Stimulated activated CD4-positive, alpha-beta T cell treated with anti-CD3 and anti-CD28 coated beads, Interleukin-12 subunit alpha, Interleukin-12 subunit beta, amount 100 ng/mL, for 24 hours (primary cell): Measurements from ENCODE around the gene ADGRL2.

Experiments
- DNase-seq, 2 experiments: peaks; one replicate each; pipeline ENCODE4 v3.0.0-alpha.2; 2020; ENCODE audit warnings: low read depth in 2 of 2

The ADGRL2 gene

DNA sequence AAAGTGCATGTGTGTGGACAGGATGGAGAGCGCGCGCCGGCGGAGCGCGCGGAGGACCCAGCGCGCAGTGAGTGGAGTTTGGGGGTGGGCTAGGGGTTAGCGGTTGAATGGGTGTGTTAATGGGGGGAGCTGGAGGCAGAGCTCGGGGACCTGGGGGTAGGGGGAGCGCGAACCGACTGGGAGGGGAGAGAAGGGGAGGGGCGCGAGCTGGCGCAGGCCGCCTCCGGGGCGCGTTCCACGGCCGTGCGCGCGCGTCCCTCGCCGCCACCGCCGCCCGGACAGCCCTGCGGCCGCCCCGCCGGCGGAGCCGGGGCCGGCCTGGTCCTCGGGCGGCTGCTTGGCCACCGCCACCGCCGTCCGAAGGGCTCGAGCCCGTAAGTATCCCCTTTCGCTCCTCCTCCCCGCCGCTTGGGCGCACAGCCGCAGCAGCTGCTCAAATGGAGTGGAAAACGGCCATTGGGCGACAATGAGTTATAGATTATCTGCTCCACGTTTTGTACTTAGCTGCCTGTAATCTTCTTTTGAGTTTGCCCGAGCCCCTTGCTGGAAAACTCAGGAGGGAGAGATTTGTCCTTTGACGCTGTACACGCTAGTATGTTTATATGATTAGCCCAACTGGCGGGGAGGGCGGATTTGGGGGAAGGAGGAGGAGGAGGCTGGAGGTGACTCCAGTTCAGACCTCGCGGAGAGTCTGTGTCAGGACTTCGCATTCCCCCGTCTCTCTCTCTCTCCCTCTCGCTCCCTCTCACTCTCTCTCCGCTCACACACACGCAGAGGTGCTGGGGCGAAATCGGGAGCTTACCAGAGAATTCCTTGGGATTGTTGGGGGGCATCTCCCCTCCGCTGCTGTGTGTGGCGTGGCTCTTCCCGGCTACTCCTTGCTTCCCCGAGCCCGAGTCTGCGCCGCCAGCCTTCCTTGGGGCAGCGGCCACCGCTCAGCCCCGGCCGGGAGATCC is at the start of gene ADGRL2:
Gene ADGRL2, plus strand, starts transcription at position 240 of the 956 bp plus-strand sequence. CDS start 36,051 bp downstream, outside the sequence.
- DNase-seq: no peak

DNA sequence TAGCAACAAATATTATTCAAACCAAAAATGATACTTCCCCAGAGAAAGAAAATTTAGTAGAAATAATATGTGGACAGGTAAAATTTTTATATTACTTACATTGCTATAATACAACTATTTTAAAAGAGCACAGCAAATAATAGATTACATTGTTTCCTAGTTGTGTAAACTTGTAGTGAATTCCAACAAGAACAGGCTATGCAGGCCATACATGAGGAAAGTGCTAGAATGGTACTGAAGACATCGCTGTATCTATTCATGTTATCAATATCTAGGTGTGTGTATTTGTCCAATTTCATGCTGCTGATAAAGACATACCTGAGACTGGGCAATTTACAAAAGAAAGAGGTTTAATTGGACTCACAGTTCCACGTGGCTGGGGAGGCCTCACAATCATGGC is 47.9 kb upstream of the ADGRL2 start:
- DNase-seq: no peak

DNA sequence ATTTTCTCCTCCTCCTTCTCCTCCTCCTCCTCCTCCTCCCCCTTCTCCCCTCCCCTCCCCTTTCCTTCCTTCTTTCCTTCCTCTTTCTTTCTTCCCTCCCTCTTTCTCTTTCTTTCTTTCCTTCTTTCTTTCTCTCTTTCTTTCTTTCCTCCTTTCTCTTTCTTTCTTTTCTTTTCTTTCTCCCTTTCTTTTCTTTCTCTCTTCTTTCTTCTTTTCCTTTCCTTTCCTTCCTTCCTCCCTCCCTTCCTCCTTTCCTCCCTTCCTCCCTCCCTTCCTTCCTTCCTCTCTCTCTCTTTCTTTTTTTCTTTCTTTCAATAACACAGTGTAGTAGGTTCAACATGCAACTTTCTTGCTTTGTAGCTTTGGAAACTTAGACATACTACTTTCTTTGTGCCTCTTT is 46.3 kb upstream of the ADGRL2 start:
- no peak for DNase-seq

DNA sequence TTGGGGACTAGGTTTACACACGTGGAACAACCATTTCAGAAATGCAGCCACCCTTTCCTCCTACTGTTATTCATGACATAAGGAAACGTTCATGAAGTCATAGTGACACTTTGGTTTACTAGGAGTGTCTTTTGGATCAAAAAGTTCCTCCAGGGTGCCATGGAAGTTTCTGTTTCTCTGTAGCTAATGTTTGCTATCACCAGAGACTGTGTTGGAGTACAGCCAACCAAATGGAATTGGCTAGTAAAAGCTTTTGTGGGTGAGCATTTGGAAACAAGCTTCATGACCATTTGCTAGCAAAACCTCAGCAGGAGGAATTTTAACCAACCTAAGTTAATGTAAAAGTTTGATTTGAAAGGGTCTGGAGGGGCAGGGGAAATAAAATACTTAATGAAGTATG is 43.9 kb upstream of the ADGRL2 start:
- DNase-seq: no peak

DNA sequence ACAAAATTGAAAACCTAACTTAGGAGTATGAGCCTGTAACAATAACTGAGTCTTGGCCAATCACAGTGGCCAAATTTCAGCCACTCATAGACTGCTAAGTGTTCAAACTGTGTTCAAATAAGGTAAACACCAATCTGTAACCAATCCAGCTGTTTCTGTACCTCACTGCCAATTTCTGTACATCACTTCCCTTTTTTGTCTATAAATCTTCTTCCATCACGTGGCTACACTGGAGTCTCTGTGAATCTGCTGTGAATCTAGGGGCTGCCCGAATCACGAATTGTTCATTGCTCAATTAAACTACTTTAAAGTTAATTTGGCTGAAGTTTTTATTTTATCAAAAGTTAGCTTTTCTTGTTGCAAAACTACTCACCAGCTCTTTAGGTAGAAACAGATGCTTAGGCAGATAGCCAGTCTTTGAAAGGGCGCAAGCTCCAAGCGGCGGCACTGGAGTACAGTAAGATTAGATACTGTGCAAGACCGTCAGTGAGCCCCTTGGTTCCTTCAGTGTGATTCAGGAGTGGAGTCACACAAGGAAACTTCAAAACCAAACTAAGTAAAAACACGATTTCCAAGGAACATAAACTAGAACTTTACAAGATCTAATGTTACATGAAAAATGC is 43.2 kb upstream of the ADGRL2 start:
- no peak for DNase-seq

DNA sequence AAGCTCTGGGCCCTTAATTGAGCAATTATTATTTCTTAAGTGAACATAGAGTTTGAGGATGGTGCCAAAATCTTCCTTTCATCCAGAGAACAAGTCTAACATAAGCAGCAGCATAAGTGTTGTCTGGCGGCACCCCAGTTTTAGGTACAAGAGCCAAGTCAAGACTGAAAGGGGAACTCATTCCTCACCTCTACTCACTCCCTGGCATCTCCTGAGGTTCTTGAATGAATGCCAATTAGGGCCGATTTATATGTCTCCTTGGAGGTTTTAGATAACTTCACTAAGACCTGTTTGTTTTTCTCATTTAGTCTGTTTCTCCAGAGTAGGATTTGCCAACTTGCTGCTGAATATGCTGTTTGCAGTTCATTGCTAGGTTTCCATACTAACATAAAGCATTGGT is 42.6 kb upstream of the ADGRL2 start:
- no peak for DNase-seq

GRCh38 chr1:81760477-81761097 is 40.1 kb upstream of the ADGRL2 start:
- no peak for DNase-seq

DNA sequence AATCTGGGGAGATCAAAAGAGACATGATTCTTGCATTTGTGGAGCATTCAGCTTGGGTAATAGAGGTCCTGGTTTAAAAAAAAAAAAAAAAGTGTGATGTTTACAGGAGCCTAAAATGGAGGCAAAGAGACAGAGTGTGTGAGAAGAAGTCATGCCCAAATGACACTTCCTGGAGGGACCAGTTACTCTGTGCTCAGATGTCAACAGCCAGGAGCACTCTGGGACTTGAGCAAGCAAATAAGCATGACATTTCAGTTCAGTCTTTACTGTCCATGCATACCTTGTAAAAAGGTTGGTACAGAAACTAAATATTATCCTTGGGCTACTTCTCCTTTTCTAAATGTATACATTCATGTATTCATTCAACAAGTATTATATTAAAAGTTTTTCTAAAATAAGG is 25.2 kb upstream of the ADGRL2 start:
- no peak for DNase-seq

- DNase-seq: no peak
Observed at GRCh38 chr1:81780705-81781454, 19.9 kb upstream of the ADGRL2 start.

GRCh38 chr1:81781749-81782148 is 19.0 kb upstream of the ADGRL2 start:
- DNase-seq: no peak

GRCh38 chr1:81792184-81792583 is 8.6 kb upstream of the ADGRL2 start:
- no peak for DNase-seq

DNA sequence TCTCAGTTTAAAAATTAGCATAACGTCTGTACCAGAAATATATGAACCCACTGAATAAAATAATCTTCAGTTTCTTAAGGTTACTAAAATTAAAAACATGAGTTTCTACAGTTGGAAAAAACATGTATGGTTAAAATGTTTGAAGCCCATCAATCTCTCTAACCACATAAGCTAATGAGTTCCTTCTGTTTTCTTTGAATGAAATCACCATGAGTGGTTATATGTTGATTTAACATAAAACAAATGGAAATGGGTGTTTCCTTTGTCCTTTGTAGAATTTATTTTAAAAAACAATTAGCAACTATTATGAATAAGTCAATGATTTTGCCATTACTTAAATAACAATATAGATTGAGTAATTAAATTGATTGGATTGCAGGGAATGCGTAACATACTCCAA is 3.0 kb upstream of the ADGRL2 start:
- DNase-seq: no peak

GRCh38 chr1:81799939-81800694 is 617 bp upstream of the ADGRL2 start:
- no peak for DNase-seq

DNA sequence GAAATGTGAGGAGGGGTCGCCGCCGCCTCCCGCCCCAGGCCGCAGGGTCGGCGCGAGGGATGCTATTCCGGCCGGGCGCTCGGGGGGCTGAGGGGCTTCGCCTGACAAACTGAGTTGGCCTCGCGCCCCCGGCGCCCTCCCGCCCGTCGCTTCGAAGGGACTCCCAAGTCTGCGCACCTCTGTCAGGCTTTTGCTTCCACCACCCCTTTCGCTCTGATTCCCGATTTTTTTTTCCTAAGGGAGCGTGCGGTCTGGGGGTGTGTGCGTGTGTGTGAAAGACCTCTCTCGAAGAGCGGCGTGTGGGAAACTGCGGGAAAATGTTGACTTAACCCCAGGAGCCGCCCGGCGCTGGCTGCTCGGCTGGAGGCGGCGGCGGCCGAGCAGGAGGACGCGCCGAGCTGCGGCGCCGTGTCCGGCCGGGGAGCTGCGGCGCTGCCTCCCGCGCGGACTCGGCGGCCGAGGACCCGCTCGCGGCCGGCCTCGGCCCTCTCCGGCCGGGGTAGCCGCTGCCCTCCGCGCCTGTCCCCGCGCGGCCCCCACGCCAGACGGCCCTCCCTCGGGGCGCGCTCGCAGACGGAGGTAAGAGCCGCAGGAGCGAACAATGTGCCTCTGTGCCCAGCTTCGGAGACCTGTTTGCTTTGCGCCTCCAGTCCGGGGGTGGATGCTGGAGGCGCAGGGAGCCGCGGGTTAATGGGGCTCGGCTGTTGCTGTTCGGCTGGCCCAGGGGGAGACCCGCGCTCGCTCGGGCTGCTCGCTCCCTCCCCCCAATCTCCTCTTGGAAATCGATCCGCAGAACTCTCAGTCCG is 1.1 kb downstream of the ADGRL2 start:
- no peak for DNase-seq

GRCh38 chr1:81802457-81802706 is 1.6 kb downstream of the ADGRL2 start:
- no peak for DNase-seq

DNA sequence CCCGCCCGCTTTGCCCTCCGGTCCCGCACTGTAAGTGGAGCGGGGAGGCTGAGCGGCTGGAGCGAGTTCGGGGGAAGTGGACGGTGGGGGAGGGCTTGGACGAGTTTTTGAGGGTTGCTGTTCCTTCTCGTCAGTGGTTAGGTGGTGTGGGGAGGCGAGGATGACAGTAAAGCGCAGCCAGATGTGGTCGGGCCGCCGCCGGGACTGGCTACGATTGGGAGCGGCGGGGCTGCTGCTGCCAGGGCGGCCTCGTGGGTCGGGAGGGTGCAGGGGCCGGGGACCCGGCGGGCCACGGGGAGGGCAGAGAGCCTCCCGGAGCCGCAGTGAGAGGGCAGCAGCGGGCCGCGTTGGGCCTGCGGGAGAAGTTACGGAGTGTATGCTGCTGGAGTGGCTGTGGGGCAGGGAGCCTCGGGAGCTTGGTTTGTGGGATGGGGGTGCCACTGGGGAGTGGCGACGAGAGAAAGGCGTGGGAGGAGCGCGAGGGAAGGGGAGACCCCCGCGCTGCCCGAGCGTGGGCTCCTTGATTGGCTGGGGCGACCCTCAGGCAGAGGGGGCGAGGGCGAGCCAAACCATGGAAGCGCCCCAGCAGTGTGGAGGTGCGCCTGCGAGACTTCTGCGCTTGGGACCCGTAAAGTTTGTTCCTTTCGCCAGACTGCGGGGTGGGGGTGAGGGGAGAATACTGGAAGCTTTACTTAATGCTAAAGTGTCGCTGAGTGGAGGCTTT is 2.1 kb downstream of the ADGRL2 start:
- no peak for DNase-seq

GRCh38 chr1:81803431-81804110 is 2.8 kb downstream of the ADGRL2 start:
- no peak for DNase-seq

GRCh38 chr1:81804312-81804711 is 3.6 kb downstream of the ADGRL2 start:
- no peak for DNase-seq
